Measurements from ENCODE around the gene OR10S1.
"Not testable (repeated sequence)": the region's sequence is repeated elsewhere in the genome, so short reads cannot be mapped to it uniquely, and the experiment has no call there.

OR10S1 gene, protein sequence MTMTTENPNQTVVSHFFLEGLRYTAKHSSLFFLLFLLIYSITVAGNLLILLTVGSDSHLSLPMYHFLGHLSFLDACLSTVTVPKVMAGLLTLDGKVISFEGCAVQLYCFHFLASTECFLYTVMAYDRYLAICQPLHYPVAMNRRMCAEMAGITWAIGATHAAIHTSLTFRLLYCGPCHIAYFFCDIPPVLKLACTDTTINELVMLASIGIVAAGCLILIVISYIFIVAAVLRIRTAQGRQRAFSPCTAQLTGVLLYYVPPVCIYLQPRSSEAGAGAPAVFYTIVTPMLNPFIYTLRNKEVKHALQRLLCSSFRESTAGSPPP

DNA sequence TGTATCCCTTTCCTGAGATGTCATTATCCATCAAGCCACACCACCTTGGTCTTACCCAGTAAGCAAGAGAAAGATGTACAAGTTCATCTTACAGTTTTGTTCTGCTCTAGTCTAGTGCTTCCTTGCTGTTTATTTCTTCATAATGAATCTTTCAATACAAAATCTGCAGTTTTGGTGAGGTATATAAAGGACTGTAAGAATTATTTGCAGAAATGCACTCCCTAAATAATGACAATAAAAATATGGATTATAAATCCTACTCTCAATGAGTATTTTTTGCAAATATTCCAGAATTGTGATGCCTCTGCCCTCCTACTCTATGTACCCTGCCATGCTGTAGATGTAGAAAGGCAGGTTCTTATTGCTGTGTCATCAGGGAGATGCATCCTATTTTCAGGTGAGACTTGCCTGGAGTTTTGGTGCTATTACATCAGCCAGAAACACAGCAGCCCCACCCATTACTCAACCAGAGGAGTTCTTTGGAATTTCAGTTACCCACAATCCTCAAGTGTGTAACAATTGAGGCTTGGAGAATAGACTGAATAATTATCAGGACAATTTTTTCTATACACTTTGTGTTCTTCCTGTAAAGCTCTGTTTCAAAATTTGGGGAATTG lies at the start of gene OR10S1:
Gene OR10S1, minus strand, starts transcription at position 51 of the 617 bp plus-strand sequence. CDS start 117 bp downstream, outside the sequence.
- no peak for DNase-seq (ENCODE audit: low read depth in 2 of 2)

DNA sequence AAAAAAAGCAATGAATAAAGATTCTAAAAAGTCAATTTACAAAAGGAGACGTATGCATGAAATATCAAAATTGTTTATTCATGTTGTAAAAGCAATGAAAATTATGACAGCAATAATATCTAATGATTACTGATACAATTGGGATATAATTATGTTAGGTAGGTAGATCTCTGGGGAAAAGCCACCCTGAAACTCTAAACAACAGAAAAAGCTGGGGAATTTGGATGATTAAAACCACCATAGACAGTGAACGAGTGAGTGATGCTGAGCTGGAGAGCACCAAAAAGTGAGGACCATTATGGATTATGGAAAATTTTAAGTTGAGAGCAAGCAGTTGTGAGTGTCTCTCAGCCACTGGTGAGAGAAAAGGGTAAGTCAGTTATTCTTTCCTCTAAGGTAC lies 48.9 kb upstream of the OR10S1 start, which contains the start of gene OR10G8:
Gene OR10G8, plus strand, starts transcription at position 301 of the 400 bp plus-strand sequence. CDS start 2,825 bp downstream, outside the sequence.
- no peak for DNase-seq (ENCODE audit: low read depth in 2 of 2)

DNA sequence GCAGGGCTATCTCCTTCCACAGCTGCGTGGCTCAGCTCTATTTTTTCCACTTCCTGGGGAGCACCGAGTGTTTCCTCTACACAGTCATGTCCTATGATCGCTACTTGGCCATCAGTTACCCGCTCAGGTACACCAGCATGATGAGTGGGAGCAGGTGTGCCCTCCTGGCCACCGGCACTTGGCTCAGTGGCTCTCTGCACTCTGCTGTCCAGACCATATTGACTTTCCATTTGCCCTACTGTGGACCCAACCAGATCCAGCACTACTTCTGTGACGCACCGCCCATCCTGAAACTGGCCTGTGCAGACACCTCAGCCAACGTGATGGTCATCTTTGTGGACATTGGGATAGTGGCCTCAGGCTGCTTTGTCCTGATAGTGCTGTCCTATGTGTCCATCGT lies 38.3 kb upstream of the OR10S1 start:
- not testable (repeated sequence) for DNase-seq (ENCODE audit: low read depth in 2 of 2)

DNA sequence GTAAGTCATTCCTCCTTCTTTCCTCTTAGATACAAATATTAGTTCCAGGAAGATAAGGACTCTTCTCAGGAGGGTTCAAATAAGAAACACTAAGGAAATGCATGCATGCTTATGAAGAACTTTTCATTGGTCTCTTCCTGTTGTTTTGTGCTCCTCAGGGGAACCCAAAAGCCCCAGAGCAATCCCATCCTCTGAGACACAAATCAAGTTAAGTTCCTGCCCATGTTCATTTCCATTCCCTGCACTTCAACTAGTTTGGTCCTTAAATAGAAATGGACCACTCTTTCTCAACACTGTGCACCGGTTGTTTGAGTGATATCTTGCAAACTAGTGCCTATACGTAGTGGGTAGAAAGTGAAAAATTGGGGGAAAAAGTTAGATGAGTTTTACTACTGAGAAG lies 35.1 kb upstream of the OR10S1 start, which contains the start of gene OR10G4:
Gene OR10G4, plus strand, starts transcription at position 301 of the 400 bp plus-strand sequence. CDS start 2,578 bp downstream, outside the sequence.
- DNase-seq (ENCODE audit: low read depth in 2 of 2), result no peak

DNA sequence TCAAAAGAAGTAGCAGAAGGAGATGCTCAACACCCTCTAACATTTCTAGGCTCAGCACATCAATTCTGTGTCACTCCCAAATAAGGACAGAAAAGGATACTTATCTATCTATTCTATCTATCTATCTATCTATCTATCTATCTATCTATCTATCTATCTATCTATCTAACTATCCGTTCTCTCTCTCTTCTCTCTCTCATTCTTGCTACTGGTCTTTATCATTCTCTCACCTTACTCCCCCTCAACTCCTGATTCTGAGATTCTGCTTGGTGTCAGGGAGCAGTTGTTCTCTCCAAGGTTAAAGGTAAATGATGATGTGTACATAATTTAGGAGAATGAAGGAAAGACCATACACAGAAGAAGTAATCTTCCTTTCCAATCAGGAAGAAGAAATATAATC lies 17.5 kb upstream of the OR10S1 start, which contains the start of gene OR10G6:
Gene OR10G6, minus strand, starts transcription at position 43 of the 400 bp plus-strand sequence. Its CDS starts 0 bp downstream, at position 43.
- no peak for DNase-seq (ENCODE audit: low read depth in 2 of 2)

DNA sequence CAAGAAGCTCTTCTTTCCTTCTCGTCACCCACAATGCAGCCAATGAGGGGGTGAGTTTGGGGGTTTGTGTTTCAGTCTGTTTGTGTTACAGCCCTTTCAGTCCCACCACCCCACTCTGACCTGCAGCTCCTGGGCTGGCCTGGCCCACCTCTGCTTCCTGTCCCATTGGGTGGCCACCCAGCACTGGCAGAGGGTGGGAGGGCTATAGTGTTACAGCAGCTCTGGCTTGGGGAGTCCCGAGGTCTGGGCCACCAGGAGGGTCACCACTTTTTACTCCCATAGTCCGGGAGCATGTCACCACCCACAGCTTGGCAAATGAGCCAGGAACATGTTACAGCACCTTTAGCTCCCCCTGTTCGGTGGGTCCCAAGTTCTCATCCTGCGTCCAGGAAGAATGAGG lies 1.7 kb upstream of the OR10S1 start:
- no peak for DNase-seq (ENCODE audit: low read depth in 2 of 2)

DNA sequence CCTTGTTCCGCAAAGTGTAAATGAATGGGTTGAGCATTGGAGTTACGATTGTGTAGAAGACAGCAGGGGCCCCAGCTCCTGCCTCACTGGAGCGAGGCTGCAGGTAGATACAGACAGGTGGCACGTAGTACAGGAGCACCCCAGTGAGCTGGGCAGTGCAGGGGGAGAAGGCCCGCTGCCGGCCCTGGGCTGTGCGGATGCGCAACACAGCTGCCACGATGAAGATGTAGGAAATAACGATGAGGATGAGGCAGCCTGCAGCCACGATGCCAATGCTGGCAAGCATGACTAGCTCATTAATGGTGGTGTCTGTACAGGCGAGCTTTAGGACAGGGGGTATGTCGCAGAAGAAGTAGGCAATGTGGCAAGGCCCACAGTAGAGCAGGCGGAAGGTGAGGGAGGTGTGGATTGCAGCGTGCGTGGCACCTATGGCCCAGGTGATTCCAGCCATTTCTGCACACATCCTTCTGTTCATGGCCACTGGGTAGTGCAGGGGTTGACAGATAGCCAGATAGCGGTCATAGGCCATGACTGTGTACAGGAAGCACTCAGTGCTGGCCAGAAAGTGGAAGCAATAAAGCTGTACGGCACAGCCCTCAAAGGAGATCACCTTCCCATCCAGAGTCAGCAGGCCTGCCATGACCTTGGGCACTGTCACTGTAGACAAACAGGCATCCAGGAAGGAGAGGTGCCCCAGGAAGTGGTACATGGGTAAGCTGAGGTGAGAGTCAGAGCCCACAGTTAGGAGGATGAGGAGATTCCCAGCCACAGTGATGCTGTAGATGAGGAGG lies 616 bp downstream of the OR10S1 start:
- DNase-seq (ENCODE audit: low read depth in 2 of 2), result no peak

DNA sequence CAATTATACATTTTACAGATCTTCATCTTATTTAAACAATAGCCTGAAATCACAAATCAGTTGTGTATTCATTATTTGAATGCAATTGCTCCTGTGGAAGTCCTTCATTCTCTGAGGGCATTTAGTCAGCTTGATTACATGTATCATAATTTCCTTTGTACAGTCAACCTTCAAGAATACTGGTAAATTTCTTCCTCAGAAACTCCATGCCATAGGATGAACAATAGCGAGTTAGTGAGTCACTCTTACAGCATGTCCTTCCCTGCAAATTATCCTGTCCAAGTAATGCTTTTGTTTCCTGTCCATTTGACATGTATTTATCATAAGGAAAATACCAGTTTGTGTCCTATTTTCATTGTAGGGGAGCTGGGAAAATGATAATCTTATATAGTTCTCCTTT lies 3.8 kb downstream of the OR10S1 start:
- DNase-seq (ENCODE audit: low read depth in 2 of 2), result no peak

DNA sequence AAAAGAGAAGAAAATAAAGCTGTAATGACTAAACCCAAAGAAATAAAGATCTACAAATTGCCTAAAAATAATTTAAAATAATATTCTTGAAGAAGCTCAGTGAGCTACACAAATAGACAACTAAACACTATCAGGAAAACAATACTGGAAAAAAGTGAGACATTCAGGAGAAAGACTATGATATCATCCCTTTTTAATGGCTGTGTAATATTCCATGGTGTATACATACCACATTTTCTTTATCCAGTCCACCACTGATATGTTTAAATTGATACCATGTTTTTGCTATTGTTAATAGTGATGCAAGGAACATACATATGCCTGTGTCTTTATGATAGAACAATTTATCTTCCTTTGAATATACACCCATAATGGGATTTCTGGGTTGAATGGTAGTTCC lies 20.8 kb downstream of the OR10S1 start:
- DNase-seq (ENCODE audit: low read depth in 2 of 2), result no peak

DNA sequence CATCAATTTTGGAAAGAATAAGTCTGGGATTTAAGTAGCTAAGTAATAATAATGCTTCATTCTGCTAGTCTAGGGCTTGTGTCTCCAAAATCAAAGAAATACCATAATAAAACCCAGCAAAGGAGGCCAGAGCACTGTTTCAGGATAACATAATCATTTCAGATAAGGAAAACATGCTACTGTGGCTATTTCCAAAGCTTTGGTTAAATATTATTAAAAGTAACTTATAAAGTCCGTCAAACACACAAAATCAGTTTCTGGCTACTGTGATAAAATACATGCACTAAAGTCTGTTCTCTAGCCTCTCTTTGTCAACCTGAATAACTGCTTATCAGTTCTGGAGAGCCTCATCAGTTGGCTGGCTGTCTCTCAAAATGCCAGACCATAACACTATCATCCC lies 32.4 kb downstream of the OR10S1 start:
- no peak for DNase-seq (ENCODE audit: low read depth in 2 of 2)

DNA sequence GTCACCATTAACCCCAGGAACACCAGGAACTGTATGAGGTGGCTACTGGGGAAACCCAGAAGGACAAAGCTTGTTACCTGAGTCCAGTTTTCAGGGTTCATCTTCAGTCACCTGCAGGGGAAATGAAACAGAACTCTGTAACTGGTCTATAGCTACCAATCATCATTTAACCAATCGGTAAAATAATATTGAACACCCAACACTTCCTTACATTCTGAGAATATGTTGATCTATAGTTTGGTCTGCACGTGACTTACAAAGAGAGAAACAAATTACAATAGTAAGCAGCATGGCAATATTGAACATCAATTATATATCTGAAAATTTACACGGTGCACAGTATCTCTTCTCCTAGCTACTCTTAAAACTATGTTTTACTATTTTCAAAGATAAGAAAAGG lies 33.8 kb downstream of the OR10S1 start, which contains the start of gene OR6T1:
Gene OR6T1, minus strand, starts transcription at position 101 of the 400 bp plus-strand sequence. Its CDS starts 0 bp downstream, at position 101.
- no peak for DNase-seq (ENCODE audit: low read depth in 2 of 2)

DNA sequence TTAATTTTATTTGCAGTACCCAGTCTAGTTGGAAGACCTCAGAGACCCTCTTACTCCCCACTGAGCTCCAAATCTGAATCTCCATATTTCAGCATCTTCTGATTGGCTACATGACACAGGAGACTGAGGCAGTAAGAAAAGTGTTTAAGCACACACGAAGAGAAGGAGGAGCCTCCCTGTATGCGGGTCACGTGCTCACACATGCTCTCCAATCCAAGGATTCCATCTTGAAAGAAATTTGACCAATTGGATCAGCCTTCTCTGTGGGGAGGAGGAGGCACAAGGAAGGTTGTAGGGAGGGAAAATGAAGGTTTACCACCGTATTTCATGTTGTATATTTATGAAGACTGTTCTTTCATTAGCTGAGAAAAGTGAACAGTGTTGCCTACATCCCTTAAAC lies 35.2 kb downstream of the OR10S1 start:
- no peak for DNase-seq (ENCODE audit: low read depth in 2 of 2)

DNA sequence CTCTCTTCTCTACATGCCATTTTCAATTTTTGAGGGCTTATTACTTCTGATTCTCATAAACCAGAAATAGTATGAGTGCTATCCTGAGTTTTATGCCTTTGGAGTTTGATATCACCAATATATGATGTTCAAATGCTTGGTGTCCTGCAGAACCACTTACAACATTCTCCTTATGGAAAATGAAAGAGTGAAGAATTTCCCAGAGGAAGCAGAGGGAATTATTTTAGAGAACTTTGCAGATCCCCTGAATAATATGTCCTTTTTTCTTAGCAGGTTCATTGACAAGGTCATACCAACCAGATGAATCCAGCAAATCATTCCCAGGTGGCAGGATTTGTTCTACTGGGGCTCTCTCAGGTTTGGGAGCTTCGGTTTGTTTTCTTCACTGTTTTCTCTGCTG lies 38.3 kb downstream of the OR10S1 start, which contains the start of gene OR4D5:
Gene OR4D5, plus strand, starts transcription at position 301 of the 400 bp plus-strand sequence. Its CDS starts 0 bp downstream, at position 301.
- DNase-seq (ENCODE audit: low read depth in 2 of 2), result no peak
